Thoracic aorta (tissue), 2 donors: ENCODE results near the gene ZNRF1. TPM values are rescaled to one million over a fixed set of nuclear protein-coding genes. Genes with fewer than 3 reads are reported as not detected.

Source experiments
- ATAC-seq: fragments of 150-250 bp; one replicate; pipeline ENCODE4 v1.8.0; 2017; ENCODE audit warnings: low read depth; ENCODE audit not compliant: insufficient number of reproducible peaks, low FRiP score
- DNase-seq: peaks from one replicate; pipeline ENCODE4 v3.0.0-alpha.2; 2020; ENCODE audit warnings: low spot score
- H3K27ac ChIP-seq, 2 donors: fragments of 200-600 bp; sonication (generic); 1 replicate in 1 of 2; 2 replicates in 1 of 2; pipeline ENCODE4 v1.5.1; 2016; ENCODE audit warnings: mild to moderate bottlenecking in 2 of 2, moderate library complexity in 2 of 2
- H3K27me3 ChIP-seq: fragments of 200-600 bp; sonication (generic); replicated peaks from 2 replicates; pipeline ENCODE4 v1.6.0; 2016; ENCODE audit warnings: mild to moderate bottlenecking; ENCODE audit not compliant: insufficient read depth
- H3K36me3 ChIP-seq: fragments of 200-600 bp; sonication (generic); one replicate; pipeline ENCODE4 v1.5.1; 2016
- H3K4me1 ChIP-seq, 2 donors: fragments of 200-600 bp; sonication (generic); 1 replicate in 1 of 2; 2 replicates in 1 of 2; pipeline versions ENCODE4 v1.5.1 to v1.6.0; 2016; ENCODE audit warnings: low read depth in 2 of 2, mild to moderate bottlenecking in 1 of 2; ENCODE audit not compliant: control insufficient read depth in 1 of 2
- H3K4me3 ChIP-seq: fragments of 200-600 bp; sonication (generic); 2 replicates; pipeline ENCODE4 v1.5.1; 2016; ENCODE audit warnings: mild to moderate bottlenecking
- H3K9me3 ChIP-seq: fragments of 200-600 bp; sonication (generic); 2 replicates; pipeline ENCODE4 v1.5.1; 2016
- CTCF ChIP-seq: fragments of 200-600 bp; sonication (generic); IDR thresholded peaks from one replicate; pipeline ENCODE4 v1.5.1; 2019; ENCODE audit warnings: antibody characterized with exemption
- total RNA-seq, 2 donors: library from RNA; depleted of rRNA; stranded (reverse); fragments of >200 nt; gene quantifications; one replicate each; pipeline versions ENCODE4 v1.1.0 to v1.2.3, GENCODE V29; 2016

ZNRF1 gene
- total RNA-seq, 2 donors from 2014 or later: 16.9 to 27.1 TPM

DNA sequence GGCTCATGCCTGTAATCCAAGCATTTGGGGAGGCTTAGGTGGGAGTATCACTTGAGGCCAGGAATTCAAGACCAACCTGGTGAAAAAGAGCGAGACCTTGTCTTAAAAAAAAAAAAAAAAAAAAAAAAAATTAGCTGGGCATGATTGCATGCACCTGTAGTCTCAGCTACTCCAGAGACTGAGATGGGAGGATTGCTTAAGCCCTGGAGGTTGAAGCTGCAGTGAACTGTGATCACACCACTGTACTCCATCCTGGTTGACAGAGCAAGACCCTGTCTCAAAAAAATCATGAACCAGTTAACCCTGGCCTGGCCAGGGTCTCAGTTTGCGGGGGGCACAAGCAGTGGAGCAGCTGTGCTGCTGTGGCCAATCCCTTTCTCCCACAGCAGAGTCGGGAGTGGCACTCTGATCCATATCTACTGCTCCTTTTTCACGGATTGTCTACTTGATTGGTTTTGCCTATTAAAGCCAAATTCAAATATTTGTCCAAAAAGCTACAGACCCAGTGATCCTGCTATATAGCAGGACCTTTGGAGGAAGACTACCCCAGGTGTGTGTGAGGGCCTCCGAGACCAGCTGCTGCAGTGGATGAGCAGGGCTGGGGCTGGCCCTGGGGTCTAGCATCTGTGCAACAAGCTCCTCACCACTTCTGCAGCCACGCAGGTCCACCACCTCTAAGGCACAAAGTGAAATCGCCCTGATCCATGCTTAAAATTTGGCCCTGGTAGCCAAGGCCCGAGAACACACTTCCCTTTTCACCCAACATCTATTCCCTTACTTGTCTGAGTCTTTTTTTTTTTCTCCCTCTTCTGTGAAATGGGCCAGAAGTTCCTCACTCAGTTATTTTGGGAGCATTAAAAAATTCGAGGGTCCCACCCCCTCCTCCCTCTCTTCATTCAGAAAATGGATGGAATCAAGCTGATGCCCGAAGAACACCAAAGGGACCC is 69.5 kb downstream of the ZNRF1 start:
- no peak for DNase-seq
- Histone ChIP-seq H3K27me3 (no peaks in the 10 kb centered on the region), H3K27ac (no peak overlapping the region), H3K9me3 (no peaks in the 10 kb centered on the region), H3K4me3 (no peak overlapping the region), H3K36me3 (no peaks in the 10 kb centered on the region), H3K4me1 (peaks cover 0 to 4% of the 10 kb centered on the region in 2 donors)
- no peak for TF ChIP-seq CTCF
- no peak for ATAC-seq

GRCh38 chr16:75070012-75070841 is 71.4 kb downstream of the ZNRF1 start:
- ATAC-seq: no peak
- Histone ChIP-seq H3K27ac (no peak overlapping the region), H3K4me3 (no peak overlapping the region), H3K4me1 (peaks cover 0 to 4% of the 10 kb centered on the region in 2 donors), H3K27me3 (no peaks in the 10 kb centered on the region), H3K9me3 (no peaks in the 10 kb centered on the region), H3K36me3 (no peaks in the 10 kb centered on the region)
- no peak for DNase-seq
- TF ChIP-seq CTCF: no peak

DNA sequence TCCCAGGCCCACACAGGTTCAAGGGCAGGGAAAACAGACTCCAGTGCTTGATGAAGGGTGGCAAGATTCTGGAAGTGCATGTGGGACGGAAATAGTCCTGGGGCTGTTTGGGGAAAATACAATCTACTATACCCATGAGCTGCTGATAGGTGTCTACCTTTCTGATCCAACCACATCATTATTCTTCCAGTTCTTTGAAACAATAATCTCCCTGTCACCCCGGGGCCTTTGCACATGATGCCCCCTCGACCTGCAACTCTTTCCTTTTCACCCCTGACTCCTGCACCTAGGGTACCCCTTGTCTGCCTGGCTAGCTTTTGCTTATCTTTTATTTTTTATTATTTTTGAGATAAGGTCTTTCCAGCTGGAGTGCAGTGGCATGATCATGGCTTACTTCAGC is 72.8 kb downstream of the ZNRF1 start:
- Histone ChIP-seq H3K36me3 (no peaks in the 10 kb centered on the region), H3K27ac (no peak overlapping the region), H3K9me3 (no peaks in the 10 kb centered on the region), H3K4me1 (peaks cover 0 to 4% of the 10 kb centered on the region in 2 donors), H3K4me3 (no peak overlapping the region), H3K27me3 (no peaks in the 10 kb centered on the region)
- TF ChIP-seq CTCF: no peak
- no peak for ATAC-seq
- no peak for DNase-seq

DNA sequence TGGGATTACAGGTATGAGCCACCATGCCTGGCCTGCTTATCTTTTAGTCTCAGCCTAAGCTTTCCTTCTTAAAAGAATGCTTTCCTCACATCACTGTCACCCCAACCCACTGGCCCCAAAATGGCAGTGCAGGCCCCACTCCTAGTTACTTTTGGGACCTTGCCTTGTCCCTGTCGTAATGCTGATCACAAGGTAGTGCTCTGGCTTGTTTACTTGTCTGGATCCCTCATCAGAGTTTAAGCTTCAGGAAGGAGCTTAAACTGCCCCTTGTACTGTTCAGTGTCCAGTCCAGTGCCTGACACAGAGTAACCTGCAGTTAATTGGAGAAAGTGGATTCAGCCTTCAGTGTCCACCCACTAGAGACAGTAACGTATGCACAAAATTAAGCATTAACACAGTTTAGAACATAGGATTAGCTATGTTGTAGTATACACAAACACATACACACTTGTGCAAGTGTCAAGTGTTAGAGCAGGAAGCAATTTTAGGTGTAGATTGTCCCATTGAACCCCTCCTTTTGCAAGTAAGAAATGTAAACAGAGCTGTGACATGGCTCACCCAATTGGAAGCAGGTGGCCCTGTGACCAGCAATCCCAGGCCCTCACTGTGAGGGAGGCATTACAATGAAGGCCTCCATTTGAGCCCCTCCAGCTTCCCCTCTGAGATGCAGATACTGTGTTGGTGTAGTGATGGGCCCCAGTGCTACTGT is 73.6 kb downstream of the ZNRF1 start:
- TF ChIP-seq CTCF: no peak
- peaks cover 0 to 4% of the 10 kb centered on the region in 2 donors for H3K4me1 ChIP-seq
- H3K27me3 ChIP-seq: no peaks in the 10 kb centered on the region
- ATAC-seq (no peak), DNase-seq (no peak)
- H3K36me3 ChIP-seq: no peaks in the 10 kb centered on the region
- H3K27ac ChIP-seq: no peak overlapping the region
- no peaks in the 10 kb centered on the region for H3K9me3 ChIP-seq
- no peak overlapping the region for H3K4me3 ChIP-seq
